Esophagus (tissue), 2 donors: ENCODE results near the gene CRYBG3. TPM values are rescaled to one million over a fixed set of nuclear protein-coding genes. Genes with fewer than 3 reads are reported as not detected.

Source experiments
- H3K27ac ChIP-seq, 2 donors: one replicate each; pipeline ENCODE4 v1.5.1; 2013; ENCODE audit warnings: low read depth in 2 of 2, mild to moderate bottlenecking in 2 of 2, inconsistent platforms in 1 of 2, low read length in 1 of 2, moderate library complexity in 1 of 2
- H3K27me3 ChIP-seq, 2 donors: one replicate each; pipeline ENCODE4 v1.6.1; 2013; ENCODE audit warnings: low read length in 2 of 2, control low read depth in 1 of 2, mild to moderate bottlenecking in 1 of 2; ENCODE audit not compliant: insufficient read depth in 2 of 2, control insufficient read depth in 1 of 2
- H3K36me3 ChIP-seq, 2 donors: one replicate each; pipeline ENCODE4 v1.6.1; 2013; ENCODE audit warnings: low read length in 1 of 2; ENCODE audit not compliant: control insufficient read depth in 2 of 2, insufficient read depth in 2 of 2
- H3K4me1 ChIP-seq, 2 donors: one replicate each; pipeline ENCODE4 v1.6.1; 2013; ENCODE audit warnings: low read length in 1 of 2; ENCODE audit not compliant: control insufficient read depth in 2 of 2, insufficient read depth in 2 of 2
- H3K4me3 ChIP-seq, 2 donors: one replicate each; pipeline ENCODE4 v1.5.1; 2013; ENCODE audit warnings: low read length in 2 of 2, mild to moderate bottlenecking in 2 of 2, low read depth in 1 of 2, moderate library complexity in 1 of 2
- H3K9me3 ChIP-seq, 2 donors: one replicate each; pipeline ENCODE4 v1.6.1; 2013; ENCODE audit warnings: mild to moderate bottlenecking in 2 of 2, low read depth in 1 of 2, low read length in 1 of 2, moderate library complexity in 1 of 2; ENCODE audit not compliant: control insufficient read depth in 2 of 2, insufficient read depth in 1 of 2
- WGBS, 2 donors: extraction: QIAGEN DNeasy Blood & Tissue Kit; methylation state at CpG; one replicate each; pipeline ENCODE4 v1.1.7; 2013; 5-methylcytosine and 5-hydroxymethylcytosine counted together
- polyA plus RNA-seq, 2 donors: library from polyadenylated mRNA; stranded (reverse); fragments of 200-250 nt; gene quantifications; one replicate each; pipeline ENCODE4 v1.2.3, GENCODE V29; 2013
- donor health status: healthy with polysubstance abuse.
- donor health status: Bipolar disorder and iron deficiency.

CRYBG3 gene
- polyA plus RNA-seq, 2 donors: 5.0 to 10.0 TPM

GRCh38 chr3:97817965-97818364, 3.8 kb upstream of the CRYBG3 start:
- H3K9me3 ChIP-seq: no peaks in the 10 kb centered on the region
- no peaks in the 10 kb centered on the region for H3K4me1 ChIP-seq
- no peaks in the 10 kb centered on the region for H3K36me3 ChIP-seq
- H3K27ac ChIP-seq: no peak overlapping the region
- no peak overlapping the region for H3K4me3 ChIP-seq
- WGBS, 2 donors: 73 to 82% methylated on average over 3 of the region's 3 CpGs
- H3K27me3 ChIP-seq: no peaks in the 10 kb centered on the region

- Histone ChIP-seq H3K9me3 (no peaks in the 10 kb centered on the region), H3K4me1 (no peaks in the 10 kb centered on the region), H3K27ac (peak overlapping the region in 1 of 2 donors; percentile 94), H3K36me3 (no peaks in the 10 kb centered on the region), H3K27me3 (no peaks in the 10 kb centered on the region), H3K4me3 (peak overlapping the region in 1 of 2 donors; percentile 71)
- 79 to 87% methylated on average over 5 of the region's 5 CpGs for WGBS, 2 donors
Measured at GRCh38 chr3:97820780-97821179, 1.0 kb upstream of the CRYBG3 start.

- peak overlapping the region; percentile 71 to 80 for H3K4me3 ChIP-seq
- H3K4me1 ChIP-seq: no peaks in the 10 kb centered on the region
- peak overlapping the region; percentile 93 to 94 for H3K27ac ChIP-seq
- H3K27me3 ChIP-seq: no peaks in the 10 kb centered on the region
- H3K9me3 ChIP-seq: no peaks in the 10 kb centered on the region
- 0 to 1% methylated on average over 23 of the region's 23 CpGs for WGBS, 2 donors
- no peaks in the 10 kb centered on the region for H3K36me3 ChIP-seq
Measured at GRCh38 chr3:97821287-97821773, 481 bp upstream of the CRYBG3 start.

GRCh38 chr3:97822359-97822775, 556 bp downstream of the CRYBG3 start:
- Histone ChIP-seq H3K9me3 (no peaks in the 10 kb centered on the region), H3K27me3 (no peaks in the 10 kb centered on the region), H3K4me1 (no peaks in the 10 kb centered on the region), H3K36me3 (no peaks in the 10 kb centered on the region), H3K27ac (peak overlapping the region; percentile 93 to 94), H3K4me3 (peak overlapping the region; percentile 71 to 80)
- 1% methylated on average over 26 to 36 of the region's 36 CpGs for WGBS, 2 donors

- 34 to 40% methylated on average over 17 of the region's 17 CpGs for WGBS, 2 donors
- Histone ChIP-seq H3K27ac (no peak overlapping the region), H3K9me3 (no peaks in the 10 kb centered on the region), H3K4me3 (peak overlapping the region; percentile 71 to 80), H3K4me1 (no peaks in the 10 kb centered on the region), H3K27me3 (no peaks in the 10 kb centered on the region), H3K36me3 (no peaks in the 10 kb centered on the region)
Measured at GRCh38 chr3:97823046-97824004, 1.5 kb downstream of the CRYBG3 start.

- WGBS, 2 donors: 86 to 92% methylated on average over 1 of the region's 1 CpG
- Histone ChIP-seq H3K27me3 (no peaks in the 10 kb centered on the region), H3K4me3 (no peak overlapping the region), H3K4me1 (no peaks in the 10 kb centered on the region), H3K36me3 (no peaks in the 10 kb centered on the region), H3K27ac (no peak overlapping the region), H3K9me3 (no peaks in the 10 kb centered on the region)
Measured at GRCh38 chr3:97825101-97825500, 3.3 kb downstream of the CRYBG3 start.

- WGBS, 2 donors: 80 to 81% methylated on average over 2 of the region's 2 CpGs
- no peaks in the 10 kb centered on the region for H3K9me3 ChIP-seq
- H3K27ac ChIP-seq: no peak overlapping the region
- no peaks in the 10 kb centered on the region for H3K4me1 ChIP-seq
- no peaks in the 10 kb centered on the region for H3K36me3 ChIP-seq
- H3K27me3 ChIP-seq: no peaks in the 10 kb centered on the region
- no peak overlapping the region for H3K4me3 ChIP-seq
Measured at GRCh38 chr3:97827741-97828471, 6.1 kb downstream of the CRYBG3 start.

- no peak overlapping the region for H3K4me3 ChIP-seq
- WGBS, 2 donors: 74 to 84% methylated on average over 2 of the region's 2 CpGs
- H3K27me3 ChIP-seq: no peaks in the 10 kb centered on the region
- no peaks in the 10 kb centered on the region for H3K9me3 ChIP-seq
- H3K27ac ChIP-seq: no peak overlapping the region
- H3K36me3 ChIP-seq: no peaks in the 10 kb centered on the region
- no peaks in the 10 kb centered on the region for H3K4me1 ChIP-seq
Measured at GRCh38 chr3:97829198-97829597, 7.4 kb downstream of the CRYBG3 start.

GRCh38 chr3:97830638-97831037, 8.8 kb downstream of the CRYBG3 start:
- Histone ChIP-seq H3K27me3 (no peaks in the 10 kb centered on the region), H3K4me3 (no peak overlapping the region), H3K27ac (no peak overlapping the region), H3K9me3 (no peaks in the 10 kb centered on the region), H3K36me3 (no peaks in the 10 kb centered on the region), H3K4me1 (no peaks in the 10 kb centered on the region)
- 57 to 59% methylated on average over 2 of the region's 2 CpGs for WGBS, 2 donors
